HCT116 (cell line): ENCODE results near the gene MPHOSPH8. TPM values are rescaled to one million over a fixed set of nuclear protein-coding genes. Genes with fewer than 3 reads are reported as not detected.

Experiments
- total RNA-seq: library from RNA; stranded (reverse); gene quantifications from one replicate; pipeline ENCODE4 v1.2.1, GENCODE V29; 2021; ENCODE audit not compliant: unreplicated experiment

The MPHOSPH8 gene
- total RNA-seq, 1 experiment from 2014 or later = 21.5 TPM

Other genes starting within 250 kb of the MPHOSPH8 start
- gene TPTE2, start 72.1 kb upstream of the MPHOSPH8 start, total RNA-seq = not detected
- 57.7 TPM for gene PSPC1, start 149.3 kb downstream of the MPHOSPH8 start, total RNA-seq
- gene ZMYM5, start 230.0 kb downstream of the MPHOSPH8 start, total RNA-seq = 9.6 TPM